ENCODE results near the gene APOE. TPM values are rescaled to one million over a fixed set of nuclear protein-coding genes. Genes with fewer than 3 reads are reported as not detected.
A peak's percentile ranks its signal among the peaks of the same experiment; 100 is the strongest.

Gene APOE
- total and polyA plus RNA-seq, 9 of the 15 experiments (the other 6 are each of a cell fraction or from before 2014, with no cell fraction given): 0.14 to 180 (median 58.1) TPM; not detected in 1

- TF ChIP-seq ZNF639 (CRISPR knock-in tag; conservative IDR thresholded peaks at IDR 0.05 in 1 of 2, IDR thresholded peaks at IDR 0.05 in 1 of 2) (peak in 1 of 2 experiments; percentile 97; a peak in 2 of 4 replicates), TAL1 (IDR thresholded peaks at IDR 0.05) (peak; percentile 21), ZBTB11 (CRISPR knock-in tag; IDR thresholded peaks at IDR 0.05) (peak in 1 of 3 experiments; percentile 63; a peak in 2 of 6 replicates), ZBTB7A (IDR thresholded peaks at IDR 0.05; ENCODE audit: borderline replicate concordance, control insufficient read depth, low read depth, low read length) (peak; percentile 68; the same call in 1 of the 2 replicates), EP400 (IDR thresholded peaks at IDR 0.05) (peak; percentile 94), ASH1L (IDR thresholded peaks at IDR 0.05; ENCODE audit: borderline replicate concordance, low read depth, partially characterized antibody) (peak; percentile 70), TRIM28 (IDR thresholded peaks at IDR 0.05) (peak; percentile 83; the same call in 1 of the 2 replicates), ZBTB26 (CRISPR knock-in tag; IDR thresholded peaks at IDR 0.05) (no peak), ESRRA (IDR thresholded peaks at IDR 0.05; ENCODE audit: borderline replicate concordance, low read depth) (peak; percentile 46; the same call in 1 of the 2 replicates), HCFC1 (IDR thresholded peaks at IDR 0.05; ENCODE audit: low read depth, low read length) (peak; percentile 57)
- TF ChIP-seq, protein P1, sequence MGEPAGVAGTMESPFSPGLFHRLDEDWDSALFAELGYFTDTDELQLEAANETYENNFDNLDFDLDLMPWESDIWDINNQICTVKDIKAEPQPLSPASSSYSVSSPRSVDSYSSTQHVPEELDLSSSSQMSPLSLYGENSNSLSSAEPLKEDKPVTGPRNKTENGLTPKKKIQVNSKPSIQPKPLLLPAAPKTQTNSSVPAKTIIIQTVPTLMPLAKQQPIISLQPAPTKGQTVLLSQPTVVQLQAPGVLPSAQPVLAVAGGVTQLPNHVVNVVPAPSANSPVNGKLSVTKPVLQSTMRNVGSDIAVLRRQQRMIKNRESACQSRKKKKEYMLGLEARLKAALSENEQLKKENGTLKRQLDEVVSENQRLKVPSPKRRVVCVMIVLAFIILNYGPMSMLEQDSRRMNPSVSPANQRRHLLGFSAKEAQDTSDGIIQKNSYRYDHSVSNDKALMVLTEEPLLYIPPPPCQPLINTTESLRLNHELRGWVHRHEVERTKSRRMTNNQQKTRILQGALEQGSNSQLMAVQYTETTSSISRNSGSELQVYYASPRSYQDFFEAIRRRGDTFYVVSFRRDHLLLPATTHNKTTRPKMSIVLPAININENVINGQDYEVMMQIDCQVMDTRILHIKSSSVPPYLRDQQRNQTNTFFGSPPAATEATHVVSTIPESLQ (CRISPR knock-in tag; IDR thresholded peaks at IDR 0.05): peak; percentile 92; the same call in 1 of the 2 replicates
- TF ChIP-seq, protein P2, sequence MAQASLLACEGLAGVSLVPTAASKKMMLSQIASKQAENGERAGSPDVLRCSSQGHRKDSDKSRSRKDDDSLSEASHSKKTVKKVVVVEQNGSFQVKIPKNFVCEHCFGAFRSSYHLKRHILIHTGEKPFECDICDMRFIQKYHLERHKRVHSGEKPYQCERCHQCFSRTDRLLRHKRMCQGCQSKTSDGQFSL (CRISPR knock-in tag; IDR thresholded peaks at IDR 0.05): 0 out of 2 replicates have a peak, but pooled peaks have one; percentile 56
- TF ChIP-seq, protein P2 (tag; IDR thresholded peaks at IDR 0.05): 0 out of 4 replicates have a peak, but pooled peaks of 1 of the 2 experiments have one; percentile 44
Measured at GRCh38 chr19:44954649-44955504, 49.3 kb downstream of the APOE start, which contains the start of gene CLPTM1 (continued).
